ENCODE results near the gene CCT8L2. TPM values are rescaled to one million over a fixed set of nuclear protein-coding genes. Genes with fewer than 3 reads are reported as not detected.
"Not testable (repeated sequence)": the region's sequence is repeated elsewhere in the genome, so short reads cannot be mapped to it uniquely, and the experiment has no call there.

The CCT8L2 gene
- total and polyA plus RNA-seq, 2 donors (not counting 3 experiments of a cell fraction or from before 2014, with no cell fraction given): not detected

DNA sequence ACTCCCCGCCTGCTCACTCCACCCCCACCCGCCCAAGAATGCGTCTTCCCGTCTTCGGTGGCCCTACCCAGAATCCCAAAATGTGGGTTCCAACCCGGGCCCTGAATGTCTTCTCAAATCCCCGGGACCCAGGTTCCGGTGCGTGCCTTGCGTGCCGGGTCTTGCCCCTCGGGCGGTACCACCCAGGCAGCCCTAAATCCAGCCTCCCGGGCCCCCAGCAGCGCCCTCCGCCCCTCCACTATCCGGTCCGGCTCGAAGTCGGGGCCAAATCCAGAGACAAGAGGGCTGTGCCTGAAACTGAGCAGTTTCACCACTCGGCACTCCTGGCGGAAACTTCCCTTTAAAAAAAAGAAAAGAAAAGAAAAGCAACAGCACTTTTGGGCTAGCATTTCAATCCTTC lies 16.3 kb upstream of the CCT8L2 start:
- dilution Hi-C loops (cut with MboI; ENCODE audit: extremely low pct_ligation_motif_present, low sequenced_read_pairs) (no loop called here), intact Hi-C loops (cut with micrococcal nuclease) (no loop called here)
- H3K9ac ChIP-seq (replicated peaks; ENCODE audit: extremely low read depth, insufficient read depth, low read length): no peak overlapping the region
- no peaks in the 10 kb centered on the region for H3K9me3 ChIP-seq (replicated peaks; ENCODE audit: control insufficient read depth, insufficient read depth, low read length)
- H3K4me2 ChIP-seq (ENCODE audit: insufficient read depth, low read length): no peak overlapping the region
- ChIA-PET POLR2A (no interaction called here), CTCF (no interaction called here)
- no peak overlapping the region for H2AFZ ChIP-seq (ENCODE audit: low read depth, low read length)
- H3K36me3 ChIP-seq (ENCODE audit: control insufficient read depth in 2 of 2, extremely low read depth in 1 of 2, insufficient read depth in 2 of 2, low read length in 2 of 2): no peaks in the 10 kb centered on the region
- no peak overlapping the region for H3K27ac ChIP-seq (ENCODE audit: insufficient read depth, low read depth, low read length)
- no peaks in the 10 kb centered on the region for H3K9me1 ChIP-seq (replicated peaks; ENCODE audit: control insufficient read depth, extremely low read depth, insufficient read depth, low read length)
- no peaks in the 10 kb centered on the region for H4K20me1 ChIP-seq (replicated peaks; ENCODE audit: control insufficient read depth, extremely low read depth, insufficient read depth, low read length)
- no peak for DNase-seq (ENCODE audit: low read depth, low spot score)
- no peak overlapping the region for H3K4me3 ChIP-seq (replicated peaks in 1 of 3; ENCODE audit: insufficient read depth in 1 of 3, low read depth in 1 of 3, low read length in 3 of 3)
- H3K79me2 ChIP-seq (ENCODE audit: control insufficient read depth, insufficient read depth, low read length): no peaks in the 10 kb centered on the region
- no TSS peak for BruUV-seq (replicated peaks)
- no peaks in the 10 kb centered on the region for H3K4me1 ChIP-seq (ENCODE audit: control insufficient read depth, extremely low read depth, insufficient read depth, low read length)
- no peak for FAIRE-seq
- TF ChIP-seq POLR2A (IDR thresholded peaks at IDR 0.05; ENCODE audit: low read depth, low read length) (no peak), GATA2 (IDR thresholded peaks at IDR 0.05; ENCODE audit: insufficient read depth, insufficient read length, low read depth, low read length) (no peak), MYC (IDR thresholded peaks at IDR 0.05; ENCODE audit: low read depth, low read length) (no peak), EZH2 (IDR thresholded peaks at IDR 0.05; ENCODE audit: borderline replicate concordance, low read depth, low read length, severe bottlenecking) (no peak), JUN (IDR thresholded peaks at IDR 0.05; ENCODE audit: borderline replicate concordance, insufficient read depth, insufficient read length, low read depth) (no peak), POLR2AphosphoS5 (IDR thresholded peaks at IDR 0.05; ENCODE audit: insufficient read depth, low read depth, low read length) (no peak), FOS (IDR thresholded peaks at IDR 0.05; ENCODE audit: borderline replicate concordance, insufficient read depth, low read length) (no peak)
- TF ChIP-seq, protein P1, sequence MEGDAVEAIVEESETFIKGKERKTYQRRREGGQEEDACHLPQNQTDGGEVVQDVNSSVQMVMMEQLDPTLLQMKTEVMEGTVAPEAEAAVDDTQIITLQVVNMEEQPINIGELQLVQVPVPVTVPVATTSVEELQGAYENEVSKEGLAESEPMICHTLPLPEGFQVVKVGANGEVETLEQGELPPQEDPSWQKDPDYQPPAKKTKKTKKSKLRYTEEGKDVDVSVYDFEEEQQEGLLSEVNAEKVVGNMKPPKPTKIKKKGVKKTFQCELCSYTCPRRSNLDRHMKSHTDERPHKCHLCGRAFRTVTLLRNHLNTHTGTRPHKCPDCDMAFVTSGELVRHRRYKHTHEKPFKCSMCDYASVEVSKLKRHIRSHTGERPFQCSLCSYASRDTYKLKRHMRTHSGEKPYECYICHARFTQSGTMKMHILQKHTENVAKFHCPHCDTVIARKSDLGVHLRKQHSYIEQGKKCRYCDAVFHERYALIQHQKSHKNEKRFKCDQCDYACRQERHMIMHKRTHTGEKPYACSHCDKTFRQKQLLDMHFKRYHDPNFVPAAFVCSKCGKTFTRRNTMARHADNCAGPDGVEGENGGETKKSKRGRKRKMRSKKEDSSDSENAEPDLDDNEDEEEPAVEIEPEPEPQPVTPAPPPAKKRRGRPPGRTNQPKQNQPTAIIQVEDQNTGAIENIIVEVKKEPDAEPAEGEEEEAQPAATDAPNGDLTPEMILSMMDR (IDR thresholded peaks at IDR 0.05; ENCODE audit: extremely low read depth in 1 of 2, insufficient read depth in 1 of 2, low read depth in 1 of 2, low read length in 2 of 2): no peak
- TF ChIP-seq, protein P2, sequence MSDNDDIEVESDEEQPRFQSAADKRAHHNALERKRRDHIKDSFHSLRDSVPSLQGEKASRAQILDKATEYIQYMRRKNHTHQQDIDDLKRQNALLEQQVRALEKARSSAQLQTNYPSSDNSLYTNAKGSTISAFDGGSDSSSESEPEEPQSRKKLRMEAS (IDR thresholded peaks at IDR 0.05; ENCODE audit: insufficient read depth, insufficient read length): no peak
- H3K27me3 ChIP-seq (ENCODE audit: control insufficient read depth in 2 of 2, insufficient read depth in 2 of 2, low read length in 2 of 2): no peaks in the 10 kb centered on the region

DNA sequence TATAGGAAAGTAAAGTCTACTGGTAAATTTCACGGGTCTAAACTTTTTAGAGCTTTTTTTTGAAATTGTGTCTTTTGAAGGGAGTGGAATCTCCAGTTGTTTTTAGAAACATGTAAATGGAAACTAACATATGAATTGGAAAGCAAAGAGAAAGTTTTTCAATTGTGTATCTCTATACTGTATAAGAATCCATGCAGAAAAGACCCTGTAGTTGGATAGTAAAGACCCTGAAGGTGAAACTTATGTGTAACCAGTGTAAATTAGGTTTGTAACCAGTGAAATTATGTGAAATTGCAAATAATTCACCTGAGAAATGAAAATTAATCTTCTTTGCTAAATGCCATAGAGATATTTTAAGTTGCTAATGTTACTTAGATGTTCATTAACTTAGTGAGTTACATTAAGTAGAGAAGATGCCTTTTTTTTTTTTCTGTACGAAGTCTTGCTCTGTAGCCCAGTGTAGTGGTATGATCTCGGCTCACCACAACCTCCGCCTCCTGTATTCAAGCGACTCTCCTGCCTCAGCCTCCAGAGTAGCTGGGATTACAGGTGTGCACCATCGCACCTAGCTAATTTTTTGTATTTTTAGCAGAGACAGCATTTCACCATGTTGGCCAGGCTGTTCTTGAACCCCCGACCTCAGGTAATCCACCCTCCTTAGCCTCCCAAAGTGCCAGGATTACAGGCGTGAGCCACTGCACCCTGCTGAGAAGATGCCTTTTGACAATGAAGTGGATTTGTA lies 11.8 kb upstream of the CCT8L2 start:
- intact Hi-C loops (cut with micrococcal nuclease); H3K36me3 ChIP-seq (ENCODE audit: control insufficient read depth in 2 of 2, extremely low read depth in 1 of 2, insufficient read depth in 2 of 2, low read length in 2 of 2); dilution Hi-C loops (cut with MboI; ENCODE audit: extremely low pct_ligation_motif_present, low sequenced_read_pairs); POLR2A ChIA-PET; H2AFZ ChIP-seq (ENCODE audit: low read depth, low read length); H3K9me3 ChIP-seq (replicated peaks; ENCODE audit: control insufficient read depth, insufficient read depth, low read length); BruUV-seq (replicated peaks); H3K4me2 ChIP-seq (ENCODE audit: insufficient read depth, low read length); H3K4me1 ChIP-seq (ENCODE audit: control insufficient read depth, extremely low read depth, insufficient read depth, low read length); DNase-seq (ENCODE audit: low read depth, low spot score); CTCF ChIA-PET; H3K9me1 ChIP-seq (replicated peaks; ENCODE audit: control insufficient read depth, extremely low read depth, insufficient read depth, low read length); H3K79me2 ChIP-seq (ENCODE audit: control insufficient read depth, insufficient read depth, low read length); H3K27ac ChIP-seq (ENCODE audit: insufficient read depth, low read depth, low read length); H3K9ac ChIP-seq (replicated peaks; ENCODE audit: extremely low read depth, insufficient read depth, low read length); H3K4me3 ChIP-seq (replicated peaks in 1 of 3; ENCODE audit: insufficient read depth in 1 of 3, low read depth in 1 of 3, low read length in 3 of 3); H4K20me1 ChIP-seq (replicated peaks; ENCODE audit: control insufficient read depth, extremely low read depth, insufficient read depth, low read length); H3K27me3 ChIP-seq (ENCODE audit: control insufficient read depth in 2 of 2, insufficient read depth in 2 of 2, low read length in 2 of 2): not testable (repeated sequence)
- peak; percentile 49 for FAIRE-seq

DNA sequence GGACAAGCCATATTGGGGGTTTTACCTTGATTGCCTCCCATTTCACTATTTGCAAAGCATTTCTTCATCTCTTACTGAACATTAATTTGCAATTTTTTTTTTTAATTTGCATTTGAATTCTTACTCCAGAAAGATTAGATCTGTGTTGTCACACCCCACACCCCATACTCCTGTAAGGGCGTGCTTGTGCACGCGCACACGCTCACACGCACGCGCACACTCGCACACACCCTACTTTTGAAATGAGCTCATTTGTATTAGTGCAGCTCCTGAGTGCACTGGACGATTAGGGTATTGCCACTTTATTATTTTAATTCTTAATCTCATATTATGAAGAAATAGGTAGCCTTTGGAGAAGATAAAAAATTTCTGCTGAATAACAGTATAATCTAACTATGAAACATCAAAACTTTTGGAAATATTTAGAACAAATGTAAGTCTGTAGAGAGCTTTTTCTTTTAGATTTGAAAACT lies 11.2 kb upstream of the CCT8L2 start:
- H3K4me1 ChIP-seq (ENCODE audit: control insufficient read depth, extremely low read depth, insufficient read depth, low read length); DNase-seq (ENCODE audit: low read depth, low spot score); CTCF ChIA-PET; H3K9ac ChIP-seq (replicated peaks; ENCODE audit: extremely low read depth, insufficient read depth, low read length); intact Hi-C loops (cut with micrococcal nuclease); H2AFZ ChIP-seq (ENCODE audit: low read depth, low read length); POLR2A ChIA-PET; H4K20me1 ChIP-seq (replicated peaks; ENCODE audit: control insufficient read depth, extremely low read depth, insufficient read depth, low read length); H3K27ac ChIP-seq (ENCODE audit: insufficient read depth, low read depth, low read length); H3K4me2 ChIP-seq (ENCODE audit: insufficient read depth, low read length); H3K79me2 ChIP-seq (ENCODE audit: control insufficient read depth, insufficient read depth, low read length); H3K9me1 ChIP-seq (replicated peaks; ENCODE audit: control insufficient read depth, extremely low read depth, insufficient read depth, low read length); H3K4me3 ChIP-seq (replicated peaks in 1 of 3; ENCODE audit: insufficient read depth in 1 of 3, low read depth in 1 of 3, low read length in 3 of 3); dilution Hi-C loops (cut with MboI; ENCODE audit: extremely low pct_ligation_motif_present, low sequenced_read_pairs); BruUV-seq (replicated peaks); H3K9me3 ChIP-seq (replicated peaks; ENCODE audit: control insufficient read depth, insufficient read depth, low read length); H3K36me3 ChIP-seq (ENCODE audit: control insufficient read depth in 2 of 2, extremely low read depth in 1 of 2, insufficient read depth in 2 of 2, low read length in 2 of 2); H3K27me3 ChIP-seq (ENCODE audit: control insufficient read depth in 2 of 2, insufficient read depth in 2 of 2, low read length in 2 of 2): not testable (repeated sequence)
- FAIRE-seq: peak; percentile 84

Measured in endothelial cell of umbilical vein (primary cell).